Measurements from ENCODE around the gene AHCYL2. TPM values are rescaled to one million over a fixed set of nuclear protein-coding genes. Genes with fewer than 3 reads are reported as not detected.
"Not testable (repeated sequence)": the region's sequence is repeated elsewhere in the genome, so short reads cannot be mapped to it uniquely, and the experiment has no call there.

AHCYL2 gene
- total RNA-seq, 1 donor from 2014 or later, result 13.6 TPM

DNA sequence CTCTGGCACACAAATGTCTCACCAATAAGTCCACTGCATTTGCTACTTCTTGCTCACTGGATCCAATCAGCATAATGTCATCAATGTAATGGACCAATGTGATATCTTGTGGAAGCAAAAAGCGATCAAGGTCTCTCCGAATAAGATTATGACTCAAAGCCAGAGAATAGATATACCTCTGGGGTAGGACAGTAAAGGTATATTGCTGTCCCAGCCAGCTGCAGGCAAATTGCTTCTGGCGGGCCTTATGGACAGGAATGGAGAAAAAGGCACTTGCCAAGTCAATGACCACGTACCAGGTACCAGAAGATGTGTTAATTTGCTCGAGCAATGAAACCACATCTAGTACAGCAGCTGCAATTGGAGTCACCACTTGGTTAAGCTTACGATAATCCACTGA, 222.6 kb downstream of the AHCYL2 start:
- DNase-seq (ENCODE audit: low spot score), result not testable (repeated sequence)

DNA sequence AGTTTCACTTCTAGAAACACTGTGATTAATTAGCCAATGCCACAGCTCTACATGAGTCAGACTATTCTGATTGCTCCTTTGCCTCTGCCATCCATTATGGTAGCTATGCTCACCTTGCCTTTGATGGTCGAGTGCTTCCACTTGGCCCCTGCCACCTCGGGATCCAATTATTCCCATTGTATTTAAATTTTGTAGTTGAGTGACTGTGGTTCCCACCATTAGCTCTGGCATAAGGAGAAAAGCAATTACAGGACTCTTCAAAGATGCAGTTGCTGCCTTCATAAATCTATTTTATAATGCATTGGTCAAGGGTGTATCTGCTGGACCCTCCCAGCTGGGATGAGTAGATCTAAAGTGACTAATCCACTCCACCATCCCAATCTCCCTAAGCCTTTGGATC, 223.8 kb downstream of the AHCYL2 start:
- DNase-seq (ENCODE audit: low spot score), result not testable (repeated sequence)

DNA sequence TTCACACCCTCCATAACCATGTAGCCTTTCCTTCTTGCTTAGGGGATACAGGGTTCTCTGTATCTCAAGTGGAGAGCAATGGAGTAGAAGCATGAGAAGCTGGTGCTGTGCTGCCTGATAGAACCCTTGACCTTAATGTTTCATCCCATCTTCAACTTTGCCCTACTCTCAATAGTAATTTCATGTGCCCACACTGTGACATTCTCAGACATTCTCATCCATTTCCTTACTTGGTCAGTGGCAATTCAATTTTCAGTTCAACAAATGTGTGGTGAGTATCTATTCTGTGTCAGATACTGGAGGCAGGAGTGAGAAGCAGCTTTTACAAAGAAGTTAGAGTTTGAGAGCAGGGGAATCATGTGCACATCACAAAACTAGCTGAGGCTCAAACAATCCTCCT, 225.5 kb downstream of the AHCYL2 start:
- no peak for DNase-seq (ENCODE audit: low spot score)

DNA sequence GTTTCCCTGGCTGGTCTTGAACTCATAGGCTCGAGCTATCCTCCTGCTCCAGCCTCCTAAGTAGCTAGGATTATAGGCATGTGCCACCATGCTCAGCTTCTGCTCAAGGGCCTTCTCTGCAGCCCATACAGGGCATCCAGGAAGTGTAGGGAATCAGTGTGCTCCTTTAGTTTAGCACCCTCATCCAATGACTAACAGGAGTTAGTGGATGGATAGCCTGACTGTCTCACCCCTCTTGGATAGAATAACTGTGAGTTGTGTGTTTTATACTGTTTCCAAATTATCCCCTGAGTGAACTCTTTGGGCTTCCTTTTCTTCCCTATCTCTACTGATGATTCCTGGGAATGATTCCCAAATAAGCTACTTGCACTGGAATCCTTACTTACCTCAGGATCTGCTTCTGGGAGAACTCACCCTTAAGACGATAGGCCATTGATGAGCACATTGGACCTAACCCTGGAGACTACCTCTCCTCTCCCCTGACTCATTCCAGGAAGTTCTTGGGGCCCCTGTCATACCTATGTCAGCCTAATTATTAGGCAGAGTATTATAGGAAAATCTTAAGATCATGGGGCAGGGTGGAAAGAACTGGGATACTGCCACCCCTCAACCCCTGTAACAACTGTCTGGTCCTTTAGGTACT, 227.9 kb downstream of the AHCYL2 start:
- DNase-seq (ENCODE audit: low spot score), result no peak

DNA sequence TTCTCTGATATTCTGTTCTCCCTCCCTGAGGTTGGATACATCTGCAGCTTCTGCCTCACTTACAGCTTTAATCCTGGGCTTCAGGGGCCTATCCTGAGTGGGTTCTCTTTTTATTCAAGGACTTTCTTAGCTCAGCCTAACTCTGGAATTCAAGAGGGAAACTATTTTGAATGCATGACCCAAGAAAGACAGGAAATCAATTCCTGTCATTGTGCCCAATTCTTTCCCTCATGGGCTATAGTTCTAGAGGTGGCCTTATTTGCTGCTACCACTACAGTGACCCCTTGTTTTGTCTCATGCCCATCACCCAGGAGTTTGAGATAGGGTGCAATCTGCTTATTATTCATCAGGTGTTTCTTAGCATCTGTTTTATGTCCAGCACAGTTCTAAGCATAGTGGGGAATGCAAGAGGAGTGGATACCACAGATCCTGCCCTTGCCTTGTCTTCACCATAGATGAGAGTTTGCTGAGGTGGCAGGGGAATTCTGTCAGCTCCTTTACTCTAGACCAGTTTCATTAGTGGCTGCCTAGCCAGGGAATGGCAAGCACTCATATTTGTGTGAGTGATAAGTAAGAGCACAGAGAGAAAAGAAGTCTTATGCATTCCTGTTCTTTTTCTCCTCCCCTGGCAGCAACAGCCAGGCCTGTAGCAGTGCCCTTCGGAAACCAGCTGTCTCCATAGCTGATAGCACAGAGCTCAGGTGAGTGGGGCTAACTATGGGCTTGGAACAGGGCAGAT, 228.8 kb downstream of the AHCYL2 start:
- DNase-seq (ENCODE audit: low spot score), result no peak

DNA sequence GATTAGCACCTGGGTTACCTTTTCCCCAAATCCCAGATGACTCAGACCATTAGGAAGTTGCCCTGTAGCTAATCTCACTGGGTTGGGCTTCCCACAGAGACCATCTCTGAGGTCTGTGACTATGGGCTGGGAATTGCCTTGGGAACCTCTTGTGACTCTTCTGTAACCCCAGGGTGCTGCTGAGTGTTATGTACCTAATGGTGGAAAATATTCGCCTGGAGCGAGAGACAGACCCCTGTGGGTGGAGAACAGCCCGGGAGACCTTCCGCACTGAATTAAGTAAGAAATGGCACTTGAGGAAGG, 229.4 kb downstream of the AHCYL2 start:
- no peak for DNase-seq (ENCODE audit: low spot score)

DNA sequence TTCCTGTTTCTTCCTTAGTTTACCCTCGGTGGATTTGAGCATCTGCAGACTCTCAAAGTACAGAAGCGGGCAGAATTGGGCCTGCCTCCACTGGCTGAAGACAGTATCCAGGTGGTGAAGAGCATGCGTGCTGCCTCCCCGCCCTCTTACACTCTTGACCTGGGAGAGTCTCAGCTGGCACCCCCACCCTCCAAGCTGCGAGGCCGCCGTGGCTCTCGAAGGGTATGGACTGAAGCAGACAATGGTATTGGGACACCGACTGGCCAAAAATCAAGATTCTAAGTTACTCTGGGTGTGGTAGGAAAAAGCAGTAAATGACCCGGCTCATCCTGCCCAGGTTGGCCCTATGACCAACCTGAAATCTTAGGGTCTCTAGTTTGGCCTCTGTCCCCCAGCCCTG, 231.6 kb downstream of the AHCYL2 start:
- no peak for DNase-seq (ENCODE audit: low spot score)

DNA sequence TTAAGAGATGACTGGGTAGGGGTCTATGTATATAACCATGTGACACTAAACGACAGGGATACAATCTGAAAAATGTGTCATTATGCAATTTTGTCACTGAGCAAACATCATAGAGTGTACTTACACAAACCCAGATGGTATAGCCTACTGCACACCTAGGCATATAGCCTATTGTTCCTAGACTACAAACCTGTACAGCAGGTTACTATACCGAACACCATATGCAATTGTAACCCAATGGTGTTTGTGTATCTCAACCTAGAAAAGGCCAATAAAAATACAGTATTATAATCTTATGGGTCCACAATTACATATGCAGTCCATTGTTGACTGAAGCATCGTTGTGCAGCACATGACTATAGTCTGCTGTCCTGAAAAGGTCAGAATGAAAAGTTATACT, 232.3 kb downstream of the AHCYL2 start:
- DNase-seq (ENCODE audit: low spot score), result no peak

DNA sequence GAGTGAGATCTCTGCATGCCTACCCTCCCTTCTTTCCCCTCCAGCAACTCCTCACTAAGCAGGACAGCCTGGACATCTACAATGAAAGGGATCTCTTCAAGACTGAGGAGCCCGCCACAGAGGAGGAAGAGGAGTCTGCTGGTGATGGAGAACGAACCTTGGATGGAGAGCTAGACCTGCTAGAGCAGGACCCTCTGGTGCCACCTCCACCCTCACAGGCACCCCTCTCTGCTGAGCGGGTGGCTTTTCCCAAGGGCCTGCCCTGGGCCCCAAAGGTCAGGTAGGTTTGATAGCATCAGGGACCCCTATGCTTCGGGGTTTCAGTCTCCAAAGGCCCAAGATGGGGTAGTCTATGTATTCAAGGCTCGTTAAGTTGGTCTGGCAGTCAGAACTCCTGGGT, 233.3 kb downstream of the AHCYL2 start:
- no peak for DNase-seq (ENCODE audit: low spot score)

DNA sequence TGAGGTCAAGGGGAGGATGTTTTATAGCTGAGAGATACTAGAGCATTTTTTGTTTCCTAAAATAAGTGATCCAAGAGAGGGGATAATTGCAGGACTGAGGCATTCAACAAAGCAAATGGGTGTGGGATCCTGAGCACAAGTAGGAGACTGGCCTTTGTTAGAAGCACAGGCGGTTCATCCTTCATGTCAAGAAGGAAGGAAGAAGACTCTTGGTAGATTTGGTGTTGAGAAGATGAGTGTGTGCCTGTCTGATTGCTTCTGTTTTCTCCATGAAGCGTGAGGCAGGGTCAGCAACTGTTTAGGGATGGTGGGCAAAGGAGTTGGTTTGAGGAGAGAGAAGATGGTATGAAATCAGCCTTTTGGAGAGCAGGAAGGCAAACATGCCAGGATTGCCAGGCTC, 237.0 kb downstream of the AHCYL2 start:
- no peak for DNase-seq (ENCODE audit: low spot score)

DNA sequence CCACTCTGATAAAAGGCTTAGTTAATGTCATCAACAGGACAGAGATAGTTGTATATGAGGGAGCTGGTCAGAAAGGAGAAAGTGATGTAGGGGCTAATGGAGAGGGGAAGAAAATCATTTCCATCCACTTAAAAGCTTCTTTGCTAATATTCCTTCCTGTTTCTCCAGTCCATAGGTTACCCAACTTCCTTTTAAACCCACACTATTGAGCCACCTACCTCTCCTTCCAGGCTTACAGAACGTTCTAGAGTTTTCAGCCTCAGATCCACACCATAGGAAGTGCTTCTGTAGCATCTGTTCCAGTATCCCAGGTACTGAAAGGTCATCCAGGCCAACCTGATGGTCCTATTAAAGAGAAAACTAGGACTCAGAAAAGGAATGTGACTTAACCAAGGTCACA, 237.6 kb downstream of the AHCYL2 start:
- no peak for DNase-seq (ENCODE audit: low spot score)

DNA sequence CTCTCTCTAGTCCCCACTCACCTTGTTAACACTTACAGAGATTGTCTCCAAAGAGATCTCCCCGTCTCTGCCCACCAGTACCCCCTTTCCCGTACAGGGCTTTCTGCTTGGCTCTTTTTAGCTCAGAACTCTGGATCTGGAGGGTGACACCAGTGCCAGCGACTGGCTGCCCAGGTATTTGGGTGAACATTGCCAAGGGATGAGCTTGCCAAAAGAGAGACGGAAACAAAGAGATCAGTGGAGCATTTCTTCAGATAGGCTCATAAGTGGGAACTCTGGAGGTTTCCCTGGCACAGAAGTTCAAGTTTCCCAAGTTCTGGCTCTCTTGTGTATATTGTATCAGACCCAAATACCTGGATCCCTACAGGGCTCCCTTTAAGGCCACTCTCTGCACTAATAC, 239.4 kb downstream of the AHCYL2 start:
- no peak for DNase-seq (ENCODE audit: low spot score)

DNA sequence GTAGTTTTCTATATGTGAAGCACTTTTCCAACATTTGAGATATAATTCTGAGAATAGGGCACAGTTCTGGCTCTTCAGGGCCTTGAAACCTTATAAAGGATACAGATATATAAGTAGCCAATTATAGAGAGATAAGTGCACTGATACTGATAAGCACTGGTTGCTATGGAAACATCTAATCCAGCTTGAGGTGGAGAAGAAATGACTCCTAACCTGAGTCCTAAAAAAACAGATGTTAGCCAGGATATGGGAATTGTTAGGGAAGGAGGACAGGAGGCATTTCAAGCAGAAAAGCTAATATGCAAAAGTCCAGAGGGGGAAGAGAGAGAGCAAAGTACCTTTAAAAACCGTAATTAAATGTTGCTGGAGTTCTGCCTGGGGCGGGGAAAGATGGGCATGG, 240.2 kb downstream of the AHCYL2 start:
- DNase-seq (ENCODE audit: low spot score), result no peak

DNA sequence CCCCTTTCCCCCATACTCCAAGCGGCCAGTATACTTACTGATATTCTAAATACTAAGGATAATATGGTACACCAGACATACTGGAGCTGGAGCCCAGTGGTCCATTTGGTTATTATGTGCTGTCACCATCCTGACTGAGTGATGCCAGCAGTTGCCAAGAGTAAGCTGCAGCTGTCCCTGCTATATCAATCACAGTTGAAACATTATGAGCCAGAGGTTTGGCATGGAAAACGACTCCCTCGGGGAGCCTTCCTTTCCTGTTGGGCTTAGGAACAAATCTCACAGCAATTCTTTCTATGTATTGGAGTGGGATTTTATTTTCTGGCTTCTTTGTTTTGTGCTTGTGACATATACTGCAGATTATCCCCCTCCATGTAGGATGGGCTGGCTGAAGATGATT, 242.0 kb downstream of the AHCYL2 start:
- no peak for DNase-seq (ENCODE audit: low spot score)

DNA sequence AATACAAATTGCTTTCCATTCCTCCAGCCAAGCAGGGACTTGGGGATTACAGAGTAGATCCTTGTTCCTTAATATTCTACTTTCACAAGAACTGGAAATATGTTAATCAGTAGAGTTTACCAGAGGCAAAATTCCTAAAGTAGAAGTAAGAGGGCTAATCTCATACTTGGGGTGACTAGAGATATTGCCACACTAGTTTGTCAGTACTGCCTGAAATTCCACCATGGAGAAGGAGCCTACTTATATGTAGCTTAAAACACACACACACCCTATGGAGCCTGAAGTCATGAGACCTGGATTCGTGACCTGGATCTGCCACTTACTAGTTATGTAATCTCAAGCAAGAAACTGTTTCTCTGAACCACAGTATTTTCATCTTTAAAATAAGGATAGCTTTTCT, 243.3 kb downstream of the AHCYL2 start:
- no peak for DNase-seq (ENCODE audit: low spot score)

DNA sequence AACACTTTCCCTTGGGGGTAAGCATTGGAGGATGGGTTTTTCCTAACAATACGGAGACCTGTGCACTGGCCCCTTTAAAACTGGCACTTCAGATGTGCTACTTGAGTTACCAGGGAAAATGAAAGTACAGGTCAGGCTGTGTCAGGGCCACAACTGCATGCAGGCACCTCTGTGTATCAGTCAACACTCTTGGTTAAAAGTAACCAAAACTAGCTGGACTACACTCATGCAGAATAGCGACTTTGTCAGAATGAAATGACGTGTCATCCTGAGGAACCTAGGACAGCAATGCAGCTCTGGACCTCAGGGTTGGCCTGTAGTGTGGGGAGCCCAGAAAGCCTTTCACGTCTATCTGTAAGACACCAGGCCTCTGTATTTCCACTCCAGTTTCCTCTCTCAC, 243.7 kb downstream of the AHCYL2 start:
- DNase-seq (ENCODE audit: low spot score), result no peak

DNA sequence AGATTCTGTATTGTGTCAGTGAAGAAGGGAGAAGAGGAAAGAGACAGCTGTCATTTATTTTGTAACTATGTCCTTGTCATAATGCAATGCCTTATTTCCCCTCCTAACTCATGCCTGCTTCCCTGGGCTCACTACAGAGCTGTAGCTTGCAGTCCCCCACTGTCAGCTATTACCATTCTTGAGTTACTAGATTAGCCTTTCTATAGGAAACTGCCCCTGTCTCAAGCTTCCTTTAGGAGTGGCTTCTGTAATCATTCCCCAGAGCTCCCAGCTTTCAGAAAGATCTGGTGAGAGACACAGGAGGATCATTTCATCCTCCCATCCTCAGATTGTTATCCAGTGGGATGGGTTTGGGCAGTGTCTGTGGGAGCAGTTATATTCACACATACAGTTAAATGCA, 245.1 kb downstream of the AHCYL2 start:
- DNase-seq (ENCODE audit: low spot score), result no peak

DNA sequence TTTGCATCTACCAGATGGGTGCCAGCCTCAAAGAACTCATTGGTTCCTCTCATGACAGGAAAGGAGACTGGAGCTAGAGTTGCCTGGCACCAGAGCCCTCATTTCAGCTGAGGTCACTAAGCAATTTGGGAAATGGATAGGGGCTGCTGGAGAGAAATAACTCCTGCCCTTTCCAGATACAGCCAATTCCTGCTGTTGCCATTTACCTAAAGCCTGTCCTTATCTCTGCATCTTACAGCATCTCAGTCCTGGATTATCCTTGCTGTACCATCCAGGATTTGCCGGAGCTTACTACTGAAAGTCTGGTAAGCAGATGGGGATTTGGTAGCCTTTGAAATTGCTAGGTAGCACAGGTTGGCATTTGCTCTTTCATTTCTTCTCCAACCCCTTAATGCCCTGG, 245.6 kb downstream of the AHCYL2 start:
- DNase-seq (ENCODE audit: low spot score), result no peak

DNA sequence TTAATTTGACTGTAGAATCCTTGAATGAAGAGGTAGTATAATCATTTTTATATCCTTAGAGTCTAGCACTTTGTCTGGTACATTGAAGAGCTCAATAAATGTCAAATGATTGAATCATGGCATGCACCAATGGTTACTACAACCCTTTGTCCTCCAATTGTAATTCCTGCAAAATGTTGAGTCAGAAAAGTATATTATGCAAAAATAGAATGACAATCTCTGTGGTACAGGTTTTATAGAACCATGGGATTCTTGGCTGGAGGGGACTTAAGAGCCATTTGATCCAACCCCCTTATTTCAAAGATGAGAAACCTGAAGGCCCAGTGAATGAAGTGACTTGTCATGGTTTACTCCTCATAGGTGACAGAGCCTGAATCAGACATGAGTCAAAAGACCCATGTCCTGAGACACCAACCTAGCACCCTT, 246.6 kb downstream of the AHCYL2 start:
- no peak for DNase-seq (ENCODE audit: low spot score)

DNA sequence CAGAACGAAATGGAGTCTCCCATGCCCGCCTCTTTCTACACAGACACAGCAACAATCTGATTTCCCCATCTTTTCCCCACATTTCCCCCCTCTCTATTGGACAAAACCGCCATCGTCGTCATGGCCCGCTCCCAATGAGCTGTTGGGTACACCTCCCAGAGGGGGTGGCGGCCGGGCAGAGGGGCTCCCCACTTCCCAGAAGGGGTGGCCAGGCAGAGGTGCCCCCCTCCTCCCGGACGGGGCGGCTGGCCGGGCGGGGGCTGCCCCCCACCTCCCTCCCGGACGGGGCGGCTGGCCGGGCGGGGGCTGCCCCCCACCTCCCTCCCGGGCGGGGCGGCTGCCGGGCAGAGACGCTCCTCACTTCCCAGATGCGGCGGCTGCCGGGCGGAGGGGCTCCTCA, 251.1 kb downstream of the AHCYL2 start:
- DNase-seq (ENCODE audit: low spot score), result not testable (repeated sequence)

DNA sequence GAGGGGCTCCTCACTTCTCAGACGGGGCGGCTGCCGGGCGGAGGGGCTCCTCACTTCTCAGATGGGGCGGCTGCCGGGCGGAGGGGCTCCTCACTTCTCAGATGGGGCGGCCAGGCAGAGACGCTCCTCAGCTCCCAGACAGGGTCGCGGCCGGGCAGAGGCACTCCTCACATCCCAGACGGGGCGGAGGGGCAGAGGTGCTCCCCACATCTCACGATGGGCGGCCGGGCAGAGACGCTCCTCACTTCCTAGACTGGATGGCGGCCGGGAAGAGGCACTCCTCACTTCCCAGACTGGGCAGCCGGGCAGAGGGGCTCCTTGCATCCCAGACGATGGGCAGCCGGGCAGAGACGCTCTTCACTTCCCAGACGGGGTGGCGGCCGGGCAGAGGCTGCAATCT, 251.6 kb downstream of the AHCYL2 start:
- not testable (repeated sequence) for DNase-seq (ENCODE audit: low spot score)
